GM23338 (cell line): ENCODE results near the gene KCNMB4. TPM values are rescaled to one million over a fixed set of nuclear protein-coding genes. Genes with fewer than 3 reads are reported as not detected.

Source experiments
- ATAC-seq: fragments of 200-7000 bp; cut with Tn5 transposase; 3 replicates; pipeline ENCODE4 v1.9.1; 2020
- DNase-seq: peaks from one replicate; pipeline ENCODE4 v3.0.0-alpha.2; 2015; ENCODE audit warnings: low spot score
- H2AFZ ChIP-seq: fragments of 200-600 bp; sonication (generic); 2 replicates; pipeline ENCODE4 v1.8.0; 2016; ENCODE audit warnings: antibody characterized with exemption, mild to moderate bottlenecking, moderate library complexity
- H3F3A ChIP-seq: fragments of 200-600 bp; sonication (generic); replicated peaks from 2 replicates; pipeline ENCODE4 v1.8.0; 2017; ENCODE audit warnings: antibody characterized with exemption, mixed run types, low read depth
- H3K27ac ChIP-seq: fragments of 200-600 bp; sonication (generic); 2 replicates; pipeline ENCODE4 v1.6.1; 2016; ENCODE audit warnings: low read depth
- H3K27me3 ChIP-seq: fragments of 200-600 bp; sonication (generic); 2 replicates; pipeline ENCODE4 v1.8.0; 2016; ENCODE audit warnings: mild to moderate bottlenecking, mixed run types, moderate library complexity; ENCODE audit not compliant: insufficient read depth
- H3K36me3 ChIP-seq: fragments of 200-600 bp; sonication (generic); 2 replicates; pipeline ENCODE4 v1.8.0; 2016; ENCODE audit warnings: mild to moderate bottlenecking; ENCODE audit not compliant: insufficient read depth
- H3K4me1 ChIP-seq: fragments of 200-600 bp; sonication (generic); 2 replicates; pipeline ENCODE4 v1.8.0; 2016; ENCODE audit warnings: mild to moderate bottlenecking, moderate library complexity; ENCODE audit not compliant: insufficient read depth
- H3K4me2 ChIP-seq: fragments of 200-600 bp; sonication (generic); 2 replicates; pipeline ENCODE4 v1.7.1; 2017; ENCODE audit warnings: mixed run types
- H3K4me3 ChIP-seq: fragments of 200-600 bp; sonication (generic); 2 replicates; pipeline ENCODE4 v1.6.1; 2016; ENCODE audit warnings: mixed run types
- H3K79me2 ChIP-seq: fragments of 200-600 bp; sonication (generic); replicated peaks from 2 replicates; pipeline ENCODE4 v1.8.0; 2017; ENCODE audit warnings: mild to moderate bottlenecking; ENCODE audit not compliant: insufficient read depth
- H3K9me2 ChIP-seq: fragments of 200-600 bp; sonication (generic); 2 replicates; pipeline ENCODE4 v1.8.0; 2017; ENCODE audit not compliant: insufficient read depth
- H4K20me1 ChIP-seq: fragments of 200-600 bp; sonication (generic); replicated peaks from 2 replicates; pipeline ENCODE4 v1.8.0; 2017; ENCODE audit warnings: mild to moderate bottlenecking; ENCODE audit not compliant: insufficient read depth
- H3K27ac Mint-ChIP-seq: 2 replicates; pipeline ENCODE4 v1.8.0; 2020; ENCODE audit warnings: inconsistent platforms, mild to moderate bottlenecking, moderate library complexity, mixed read lengths
- H3K27me3 Mint-ChIP-seq: 3 replicates; pipeline ENCODE4 v1.8.0; 2022; ENCODE audit warnings: low read depth, mild to moderate bottlenecking, moderate library complexity, mixed read lengths, inconsistent platforms; ENCODE audit not compliant: insufficient read depth, poor library complexity
- H3K36me3 Mint-ChIP-seq: 3 replicates; pipeline ENCODE4 v1.8.0; 2021; ENCODE audit warnings: low read depth, mild to moderate bottlenecking, inconsistent platforms, moderate library complexity, mixed read lengths
- H3K4me1 Mint-ChIP-seq: 3 replicates; pipeline ENCODE4 v1.8.0; 2020; ENCODE audit warnings: mild to moderate bottlenecking, inconsistent platforms, mixed read lengths
- H3K4me3 Mint-ChIP-seq: 3 replicates; pipeline ENCODE4 v1.8.0; 2021; ENCODE audit warnings: moderate library complexity, mild to moderate bottlenecking, inconsistent platforms, mixed read lengths
- H3K9me3 Mint-ChIP-seq: 3 replicates; pipeline ENCODE4 v1.8.0; 2020; ENCODE audit warnings: moderate library complexity, mild to moderate bottlenecking, inconsistent platforms, mixed read lengths
- CREB1 ChIP-seq: fragments of 250-450 bp; sonication (Bioruptor Pico); IDR thresholded peaks from 2 replicates; pipeline ENCODE4 v1.5.0; 2020; ENCODE audit warnings: low read depth, mild to moderate bottlenecking, moderate library complexity
- CTCF ChIP-seq, 2 experiments: fragments of 200-600 bp in 1 of 2; sonication (generic) in 1 of 2; conservative IDR thresholded peaks; 2 replicates each; pipeline versions ENCODE4 v1.5.1 to v1.6.1; 2016 to 2017; ENCODE audit warnings: antibody characterized with exemption in 2 of 2, low read depth in 2 of 2, mild to moderate bottlenecking in 2 of 2, moderate library complexity in 1 of 2
- EZH2 ChIP-seq: fragments of 200-600 bp; sonication (generic); IDR thresholded peaks from one replicate; pipeline ENCODE4 v1.8.0; 2017; ENCODE audit warnings: antibody characterized with exemption, mild to moderate bottlenecking, low read depth; ENCODE audit not compliant: unreplicated experiment
- JUNB ChIP-seq: IDR thresholded peaks from one replicate; pipeline ENCODE4 v1.6.1; 2016; ENCODE audit warnings: antibody characterized with exemption; ENCODE audit not compliant: unreplicated experiment
- NANOG ChIP-seq: IDR thresholded peaks from 2 replicates; pipeline ENCODE4 v1.6.1; 2016; ENCODE audit warnings: antibody characterized with exemption, borderline replicate concordance
- POLR2AphosphoS5 ChIP-seq: IDR thresholded peaks from 2 replicates; pipeline ENCODE4 v1.6.1; 2016; ENCODE audit warnings: antibody characterized with exemption, low read depth
- STAT1 ChIP-seq: IDR thresholded peaks from one replicate; pipeline ENCODE4 v1.6.1; 2016; ENCODE audit warnings: antibody characterized with exemption; ENCODE audit not compliant: unreplicated experiment
- ZNF114 ChIP-seq: fragments of 250-450 bp; sonication (Bioruptor Pico); IDR thresholded peaks from 2 replicates; pipeline ENCODE4 v1.5.0; 2020; ENCODE audit warnings: mild to moderate bottlenecking, moderate library complexity
- ZNF331 ChIP-seq: fragments of 250-450 bp; sonication (Bioruptor Pico); IDR thresholded peaks from 2 replicates; pipeline ENCODE4 v1.5.0; 2020; ENCODE audit warnings: low read depth, mild to moderate bottlenecking, moderate library complexity
- ZNF462 ChIP-seq: fragments of 250-450 bp; sonication (Bioruptor Pico); IDR thresholded peaks from 2 replicates; pipeline ENCODE4 v1.5.0; 2020; ENCODE audit warnings: mild to moderate bottlenecking, moderate library complexity
- polyA plus RNA-seq: library from polyadenylated mRNA; unstranded; fragments of >200 nt; fragmentation: Nextera tagmentation; extraction: Ambion mirVana; gene quantifications from 2 replicates; pipeline ENCODE4 v1.2.1, GENCODE V29; 2016
- total RNA-seq: library from RNA; depleted of rRNA; stranded (reverse); fragments of >200 nt; shearing (Covaris generic); gene quantifications from 2 replicates; pipeline ENCODE4 v1.2.3, GENCODE V29; 2014

The KCNMB4 gene
- total and polyA plus RNA-seq, 2 experiments from 2014 or later, result 9.4 to 14.7 TPM

- no peak overlapping the region for H3K4me3 ChIP-seq
- no peaks in the 10 kb centered on the region for H3K9me3 Mint-ChIP-seq
- H2AFZ ChIP-seq, result no peak overlapping the region
- no peak overlapping the region for H3K27ac ChIP-seq
- H3K27ac Mint-ChIP-seq, result no peak overlapping the region
- H3K36me3 Mint-ChIP-seq, result peaks cover 22% of the 10 kb centered on the region
- no peak overlapping the region for H3K4me2 ChIP-seq
- no peak overlapping the region for H3K4me3 Mint-ChIP-seq
- no peaks in the 10 kb centered on the region for H3K4me1 ChIP-seq
- peaks cover 4% of the 10 kb centered on the region; the same call in 1 of the 2 replicates for H4K20me1 ChIP-seq
- ATAC-seq, result no peak
- no peaks in the 10 kb centered on the region for H3F3A ChIP-seq
- no peaks in the 10 kb centered on the region for H3K4me1 Mint-ChIP-seq
- H3K27me3 ChIP-seq, result no peaks in the 10 kb centered on the region
- peaks cover 6% of the 10 kb centered on the region for H3K27me3 Mint-ChIP-seq
- no peak for DNase-seq
- H3K9me2 ChIP-seq, result no peaks in the 10 kb centered on the region
- no peaks in the 10 kb centered on the region for H3K79me2 ChIP-seq
- no peaks in the 10 kb centered on the region for H3K36me3 ChIP-seq
- no peak for TF ChIP-seq JUNB
- TF ChIP-seq ZNF462, result no peak
- no peak for TF ChIP-seq CTCF (conservative IDR thresholded peaks at IDR 0.05; ENCODE audit: low read depth in 2 of 2)
- no peak for TF ChIP-seq ZNF114
- TF ChIP-seq CREB1 (CRISPR knock-in tag), result no peak
- no peak for TF ChIP-seq EZH2
- no peak for TF ChIP-seq POLR2AphosphoS5
- no peak for TF ChIP-seq ZNF331 (CRISPR knock-in tag)
- no peak for TF ChIP-seq STAT1
- no peak for TF ChIP-seq NANOG
These were observed 60.5 kb downstream of the KCNMB4 start for GRCh38 chr12:70426620-70427019.
